Panc1 (cell line): ENCODE data around the gene FYTTD1. TPM values are rescaled to one million over a fixed set of nuclear protein-coding genes. Genes with fewer than 3 reads are reported as not detected.

ENCODE experiments used
- ATAC-seq: fragments of 200-7000 bp; cut with Tn5 transposase; 2 replicates; pipeline ENCODE4 v1.9.1; 2020; ENCODE audit warnings: mild to moderate bottlenecking, moderate library complexity
- BruUV-seq: library from RNA; stranded (reverse); fragments of 400-500 nt; replicated peaks from 2 replicates; lab custom pipeline; 2021; lab: Mats Ljungman, UMichigan
- CTCF ChIA-PET: fragments of 300-600 bp; sonication (Branson Sonifier 250); formaldehyde crosslinking; loops from one replicate; lab custom pipeline; 2022; ENCODE audit warnings: antibody characterized with exemption; lab: Charles Lee
- POLR2A ChIA-PET: fragments of 300-600 bp; sonication (Branson Sonifier 250); formaldehyde crosslinking; loops from one replicate; lab custom pipeline; 2022; ENCODE audit warnings: antibody characterized with exemption; lab: Charles Lee
- DNase-seq: peaks from one replicate; pipeline ENCODE4 v3.0.0-alpha.2; 2010; ENCODE audit warnings: low read depth, low spot score
- H3K27ac ChIP-seq: 2 replicates; pipeline ENCODE4 v1.5.1; 2011; ENCODE audit warnings: mild to moderate bottlenecking, low read length, inconsistent platforms
- H3K27me3 ChIP-seq: fragments of 200-500 bp; sonication (Bioruptor generic); 2 replicates; pipeline ENCODE4 v1.6.0; 2014; ENCODE audit warnings: low read length, inconsistent platforms; ENCODE audit not compliant: control insufficient read depth, insufficient read depth
- H3K36me3 ChIP-seq: fragments of 200-500 bp; sonication (Bioruptor generic); 2 replicates; pipeline ENCODE4 v1.5.1; 2014; ENCODE audit warnings: inconsistent platforms, mild to moderate bottlenecking, low read length, moderate library complexity; ENCODE audit not compliant: control insufficient read depth, insufficient read depth
- H3K4me1 ChIP-seq: 2 replicates; pipeline ENCODE4 v1.5.1; 2011; ENCODE audit warnings: inconsistent platforms, mild to moderate bottlenecking, low read length, moderate library complexity; ENCODE audit not compliant: control insufficient read depth, insufficient read depth
- H3K4me3 ChIP-seq, 2 experiments: 2 replicates each; pipeline ENCODE4 v1.5.1; 2011 to 2012; ENCODE audit warnings: low read depth in 2 of 2, low read length in 2 of 2, mild to moderate bottlenecking in 2 of 2, inconsistent platforms in 1 of 2, moderate library complexity in 1 of 2
- H3K9me3 ChIP-seq: fragments of 200-500 bp; sonication (Bioruptor generic); 2 replicates; pipeline ENCODE4 v1.5.1; 2014; ENCODE audit warnings: low read depth, mild to moderate bottlenecking, inconsistent platforms, low read length, moderate library complexity; ENCODE audit not compliant: control insufficient read depth, insufficient read depth
- POLR2AphosphoS5 ChIP-seq: IDR thresholded peaks from 2 replicates; pipeline ENCODE4 v1.6.1; 2012; ENCODE audit warnings: mild to moderate bottlenecking, low read depth, low read length, moderate library complexity
- SIN3A ChIP-seq: IDR thresholded peaks from 2 replicates; pipeline ENCODE4 v1.6.1; 2012; ENCODE audit warnings: low read depth, mild to moderate bottlenecking, low read length, moderate library complexity, borderline replicate concordance; ENCODE audit not compliant: insufficient read depth
- TCF7L2 ChIP-seq: IDR thresholded peaks from 2 replicates; pipeline ENCODE4 v1.6.1; 2011; ENCODE audit warnings: mild to moderate bottlenecking, low read depth, low read length, inconsistent platforms
- in situ Hi-C: cut with HindIII; loops from 2 replicates; pipeline ENCODE4 v1.10.0; 2016; ENCODE audit warnings: low sequenced_read_pairs, low pct_unique_long_range_greater_than_20kb
- intact Hi-C: fragments of 100-400 bp; cut with micrococcal nuclease; formaldehyde crosslinking; loops from one replicate; pipeline ENCODE4 v1.10.0; 2022; ENCODE audit not compliant: unreplicated experiment
- total RNA-seq: library from RNA; stranded (reverse); gene quantifications from one replicate; pipeline ENCODE4 v1.2.1, GENCODE V29; 2021; ENCODE audit not compliant: unreplicated experiment
- TF ChIP-seq, protein P1 (sequence below), 2 experiments: IDR thresholded peaks; 2 replicates each; pipeline ENCODE4 v1.6.1; 2011 to 2012; ENCODE audit warnings: low read depth in 2 of 2, control low read depth in 1 of 2, low read length in 1 of 2, mild to moderate bottlenecking in 1 of 2, moderate library complexity in 1 of 2; ENCODE audit not compliant: insufficient read depth in 1 of 2
- TF ChIP-seq, protein P2 (sequence below): fragments of 450-650 bp; IDR thresholded peaks from 2 replicates; pipeline ENCODE4 v1.5.1; 2017; ENCODE audit warnings: mild to moderate bottlenecking

Gene FYTTD1
- total RNA-seq, 1 experiment from 2014 or later, result 77.8 TPM

DNA sequence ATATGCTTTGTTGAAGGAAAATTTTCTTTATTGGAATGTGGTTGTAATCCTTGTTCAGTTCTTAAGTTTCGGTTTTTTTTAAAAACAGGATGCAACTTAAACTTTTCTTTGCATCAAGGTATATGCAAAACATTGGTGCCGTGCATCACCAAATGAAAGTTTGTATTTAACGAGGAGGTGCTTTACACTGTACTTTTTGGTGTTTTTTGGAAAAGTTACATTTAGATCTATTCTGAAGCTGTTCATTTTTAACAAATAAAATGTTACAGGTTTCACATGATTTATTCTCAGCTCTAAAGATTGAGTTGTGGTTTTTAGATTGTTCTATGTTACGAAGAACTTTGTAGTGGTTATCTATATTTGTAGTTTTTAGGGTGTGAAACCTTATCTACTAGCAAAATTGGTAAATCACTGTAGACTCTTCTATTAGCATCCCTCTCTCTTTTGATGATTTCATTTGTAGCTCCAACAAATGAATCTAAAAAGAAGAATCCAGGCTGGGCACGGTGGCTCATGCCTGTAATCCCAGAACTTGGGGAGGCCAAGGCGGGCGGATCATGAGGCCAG is 34.4 kb downstream of the FYTTD1 start:
- CTCF ChIA-PET, result no interaction called here
- no peaks in the 10 kb centered on the region for H3K4me1 ChIP-seq
- H3K27ac ChIP-seq, result no peak overlapping the region
- no peak overlapping the region for H3K4me3 ChIP-seq
- no TSS peak for BruUV-seq
- no peaks in the 10 kb centered on the region for H3K9me3 ChIP-seq
- POLR2A ChIA-PET, result no interaction called here
- intact Hi-C loops (no loop called here), in situ Hi-C loops (no loop called here)
- DNase-seq, result no peak
- H3K36me3 ChIP-seq, result peaks cover 29% of the 10 kb centered on the region
- TF ChIP-seq, protein P1, sequence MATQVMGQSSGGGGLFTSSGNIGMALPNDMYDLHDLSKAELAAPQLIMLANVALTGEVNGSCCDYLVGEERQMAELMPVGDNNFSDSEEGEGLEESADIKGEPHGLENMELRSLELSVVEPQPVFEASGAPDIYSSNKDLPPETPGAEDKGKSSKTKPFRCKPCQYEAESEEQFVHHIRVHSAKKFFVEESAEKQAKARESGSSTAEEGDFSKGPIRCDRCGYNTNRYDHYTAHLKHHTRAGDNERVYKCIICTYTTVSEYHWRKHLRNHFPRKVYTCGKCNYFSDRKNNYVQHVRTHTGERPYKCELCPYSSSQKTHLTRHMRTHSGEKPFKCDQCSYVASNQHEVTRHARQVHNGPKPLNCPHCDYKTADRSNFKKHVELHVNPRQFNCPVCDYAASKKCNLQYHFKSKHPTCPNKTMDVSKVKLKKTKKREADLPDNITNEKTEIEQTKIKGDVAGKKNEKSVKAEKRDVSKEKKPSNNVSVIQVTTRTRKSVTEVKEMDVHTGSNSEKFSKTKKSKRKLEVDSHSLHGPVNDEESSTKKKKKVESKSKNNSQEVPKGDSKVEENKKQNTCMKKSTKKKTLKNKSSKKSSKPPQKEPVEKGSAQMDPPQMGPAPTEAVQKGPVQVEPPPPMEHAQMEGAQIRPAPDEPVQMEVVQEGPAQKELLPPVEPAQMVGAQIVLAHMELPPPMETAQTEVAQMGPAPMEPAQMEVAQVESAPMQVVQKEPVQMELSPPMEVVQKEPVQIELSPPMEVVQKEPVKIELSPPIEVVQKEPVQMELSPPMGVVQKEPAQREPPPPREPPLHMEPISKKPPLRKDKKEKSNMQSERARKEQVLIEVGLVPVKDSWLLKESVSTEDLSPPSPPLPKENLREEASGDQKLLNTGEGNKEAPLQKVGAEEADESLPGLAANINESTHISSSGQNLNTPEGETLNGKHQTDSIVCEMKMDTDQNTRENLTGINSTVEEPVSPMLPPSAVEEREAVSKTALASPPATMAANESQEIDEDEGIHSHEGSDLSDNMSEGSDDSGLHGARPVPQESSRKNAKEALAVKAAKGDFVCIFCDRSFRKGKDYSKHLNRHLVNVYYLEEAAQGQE (IDR thresholded peaks at IDR 0.05; ENCODE audit: insufficient read depth in 1 of 2, low read depth in 2 of 2, low read length in 1 of 2), result no peak
- TF ChIP-seq TCF7L2, result no peak
- TF ChIP-seq, protein P2, sequence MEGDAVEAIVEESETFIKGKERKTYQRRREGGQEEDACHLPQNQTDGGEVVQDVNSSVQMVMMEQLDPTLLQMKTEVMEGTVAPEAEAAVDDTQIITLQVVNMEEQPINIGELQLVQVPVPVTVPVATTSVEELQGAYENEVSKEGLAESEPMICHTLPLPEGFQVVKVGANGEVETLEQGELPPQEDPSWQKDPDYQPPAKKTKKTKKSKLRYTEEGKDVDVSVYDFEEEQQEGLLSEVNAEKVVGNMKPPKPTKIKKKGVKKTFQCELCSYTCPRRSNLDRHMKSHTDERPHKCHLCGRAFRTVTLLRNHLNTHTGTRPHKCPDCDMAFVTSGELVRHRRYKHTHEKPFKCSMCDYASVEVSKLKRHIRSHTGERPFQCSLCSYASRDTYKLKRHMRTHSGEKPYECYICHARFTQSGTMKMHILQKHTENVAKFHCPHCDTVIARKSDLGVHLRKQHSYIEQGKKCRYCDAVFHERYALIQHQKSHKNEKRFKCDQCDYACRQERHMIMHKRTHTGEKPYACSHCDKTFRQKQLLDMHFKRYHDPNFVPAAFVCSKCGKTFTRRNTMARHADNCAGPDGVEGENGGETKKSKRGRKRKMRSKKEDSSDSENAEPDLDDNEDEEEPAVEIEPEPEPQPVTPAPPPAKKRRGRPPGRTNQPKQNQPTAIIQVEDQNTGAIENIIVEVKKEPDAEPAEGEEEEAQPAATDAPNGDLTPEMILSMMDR, result no peak
- TF ChIP-seq SIN3A, result no peak
- no peak for TF ChIP-seq POLR2AphosphoS5
- no peak for ATAC-seq
- no peaks in the 10 kb centered on the region for H3K27me3 ChIP-seq

DNA sequence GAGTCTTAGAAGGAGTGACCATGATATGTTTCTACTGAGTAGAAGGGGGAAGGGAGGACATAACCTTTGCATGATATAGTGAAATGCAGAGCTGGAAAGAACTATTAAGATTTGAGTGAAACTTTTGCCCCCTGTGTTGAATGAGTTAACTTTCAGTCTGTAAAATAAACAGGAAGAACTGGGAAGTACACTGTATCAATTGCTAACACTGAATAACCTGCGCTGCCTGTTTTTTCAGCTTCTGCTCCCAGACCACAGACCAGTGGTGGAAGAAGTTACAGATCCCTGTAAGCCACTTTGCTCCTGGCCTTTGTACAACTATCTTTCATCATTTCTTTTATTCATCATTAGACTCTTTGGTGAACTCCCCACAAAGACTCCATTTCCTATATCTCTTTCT is 37.7 kb downstream of the FYTTD1 start:
- TF ChIP-seq POLR2AphosphoS5 (no peak), TCF7L2 (no peak), SIN3A (no peak)
- TF ChIP-seq, protein P2, result no peak
- TF ChIP-seq, protein P1 (IDR thresholded peaks at IDR 0.05; ENCODE audit: insufficient read depth in 1 of 2, low read depth in 2 of 2, low read length in 1 of 2), result no peak
- DNase-seq (no peak), ATAC-seq (no peak)
- intact Hi-C loops (no loop called here), in situ Hi-C loops (no loop called here)
- POLR2A ChIA-PET, result interaction anchor here (0.5 kb wide), 1 partner anchor 8 kb away, joined by 9 read pairs; no protein-coding TSS in a partner anchor
- H3K27ac ChIP-seq, result no peak overlapping the region
- H3K4me3 ChIP-seq, result no peak overlapping the region
- CTCF ChIA-PET, result no interaction called here
- peaks cover 18% of the 10 kb centered on the region for H3K36me3 ChIP-seq
- no peaks in the 10 kb centered on the region; the same call in 1 of the 2 replicates for H3K4me1 ChIP-seq
- no TSS peak for BruUV-seq
- H3K27me3 ChIP-seq, result no peaks in the 10 kb centered on the region
- H3K9me3 ChIP-seq, result no peaks in the 10 kb centered on the region
